Heart left ventricle (tissue), 16 donors: ENCODE results near the gene CCDC121. TPM values are rescaled to one million over a fixed set of nuclear protein-coding genes. Genes with fewer than 3 reads are reported as not detected.

Experiments
- ATAC-seq, 4 donors: fragments of 200-7000 bp; cut with Tn5 transposase; one replicate each; pipeline ENCODE4 v1.9.1; 2020 to 2022; ENCODE audit warnings: moderate library complexity in 4 of 4, mild to moderate bottlenecking in 3 of 4, moderate number of reproducible peaks in 1 of 4
- DNase-seq, 5 donors: peaks; one replicate each; pipeline ENCODE4 v3.0.0-alpha.2; 2020
- H3K27ac ChIP-seq, 12 donors: fragments of 200-600 bp; sonication (generic) in 4 of 12; one replicate each; pipeline versions ENCODE4 v1.5.0 to v1.8.0; 2016 to 2022; ENCODE audit warnings: mild to moderate bottlenecking in 2 of 12
- H3K27me3 ChIP-seq, 9 donors: fragments of 200-600 bp; sonication (generic) in 2 of 9; one replicate each; pipeline versions ENCODE4 v1.5.1 to v1.8.0; 2016 to 2022; ENCODE audit warnings: mild to moderate bottlenecking in 3 of 9
- H3K36me3 ChIP-seq, 9 donors: fragments of 200-600 bp; sonication (generic) in 2 of 9; one replicate each; pipeline versions ENCODE4 v1.5.0 to v1.8.0; 2018 to 2022; ENCODE audit warnings: mild to moderate bottlenecking in 2 of 9
- H3K4me1 ChIP-seq, 12 donors: fragments of 200-600 bp; sonication (generic) in 4 of 12; one replicate each; pipeline versions ENCODE4 v1.5.0 to v1.8.0; 2016 to 2022; ENCODE audit warnings: mild to moderate bottlenecking in 3 of 12
- H3K4me3 ChIP-seq, 12 donors: fragments of 200-600 bp; sonication (generic) in 4 of 12; one replicate each; pipeline versions ENCODE4 v1.5.0 to v1.8.0; 2017 to 2022; ENCODE audit warnings: mild to moderate bottlenecking in 9 of 12, moderate library complexity in 4 of 12
- H3K9me3 ChIP-seq, 12 donors: fragments of 200-600 bp; sonication (generic) in 4 of 12; one replicate each; pipeline versions ENCODE4 v1.5.0 to v1.8.0; 2016 to 2022; ENCODE audit warnings: mild to moderate bottlenecking in 1 of 12
- CTCF ChIP-seq, 12 donors: fragments of 200-600 bp; sonication (generic) in 4 of 12; IDR thresholded peaks; one replicate each; pipeline versions ENCODE4 v1.5.0 to v1.8.0; 2018 to 2022; ENCODE audit warnings: antibody characterized with exemption in 12 of 12, mild to moderate bottlenecking in 5 of 12
- POLR2A ChIP-seq, 2 donors: fragments of 450-650 bp; IDR thresholded peaks; one replicate each; pipeline ENCODE4 v1.6.1; 2017; ENCODE audit warnings: antibody characterized with exemption in 2 of 2, mild to moderate bottlenecking in 2 of 2, moderate library complexity in 2 of 2
- WGBS, 4 donors: extraction: QIAGEN DNeasy Blood & Tissue Kit in 2 of 4; methylation state at CpG; one replicate each; pipeline versions ENCODE4 v1.1.5 to v1.1.7; 2013 to 2018; 5-methylcytosine and 5-hydroxymethylcytosine counted together
- intact Hi-C, 10 donors: fragments of 100-400 bp; cut with DNase I; formaldehyde crosslinking; loops; one replicate each; pipeline versions ENCODE4 v1.11.1 to v1.14.2; 2022
- polyA plus RNA-seq, 2 donors: library from polyadenylated mRNA; stranded (reverse); fragments of 200-250 nt; gene quantifications; one replicate each; pipeline ENCODE4 v1.2.3, GENCODE V29; 2013
- total RNA-seq, 9 donors: library from RNA; depleted of rRNA in 2 of 9; stranded (reverse); fragments of >200 nt in 2 of 9; fragmentation: NEBNext Ultra II Directional in 3 of 9; extraction: Animal tissue kit (Norgen Biotek cat#: 25700) in 3 of 9; gene quantifications; one replicate each; pipeline versions ENCODE4 v1.1.0 to v1.2.4, GENCODE V29; 2016 to 2023
- donor health status: ischemic (EF 13 %, LVEDD 7.1; RV severe dilation, severe dysfunction).
- donor health status: healthy with polysubstance abuse.
- donor health status: DM: no; HTN: yes; CAD: no.
- donor health status: DM: no; HTN: no; CAD: no.
- donor health status: ischemic (EF 25% LVEDD 6.9; RV normal size, moderate dysfunction).
- donor health status: ischemic (EF 25% LVEDD 5.7; RV mildly dilated, moderate dysfunction).
- donor health status: healthy.
- donor health status: DM: yes; HTN: yes; CAD: no.
- donor health status: ischemic (EF 35%, LVEDD 5.7; RV mildly dilated, moderate dysfunction).
- donor health status: nonischemic (EF 11% LVEDD 7.7; RV severe dilation, severe dysfunction).
- donor health status: DM: yes; HTN: yes; CAD: no.
- donor health status: PGD.
- donor health status: ischemic (EF 29% LVEDD 5.4; RV normal size, mild dysfunction).
- donor health status: nonischemic (EF 23%, LVEDD 6.1; RV moderate dilation, normal function).

CCDC121 gene
- total and polyA plus RNA-seq, 11 donors = 2.5 to 7.7 (median 5.4) TPM

DNA sequence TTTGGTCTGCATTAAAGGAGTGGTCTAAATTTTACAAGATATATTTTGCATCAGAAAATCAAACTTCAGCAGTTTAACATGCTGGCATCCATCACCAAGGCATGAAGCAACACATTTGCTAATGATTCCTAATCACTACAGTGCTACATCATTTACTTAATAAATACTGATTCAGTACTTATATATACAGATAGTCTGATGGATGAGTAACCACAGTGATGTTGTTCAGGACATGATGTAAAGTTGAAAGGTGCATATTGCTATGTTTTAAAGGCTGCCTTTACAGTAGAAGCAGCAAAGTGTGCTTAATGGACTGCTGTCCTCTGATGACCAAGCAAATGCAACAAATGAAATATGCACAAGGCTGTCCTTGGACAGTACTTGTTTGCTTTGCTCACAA lies 23.5 kb upstream of the CCDC121 start:
- Histone ChIP-seq H3K9me3 (no peaks in the 10 kb centered on the region), H3K27ac (no peak overlapping the region), H3K4me1 (no peaks in the 10 kb centered on the region), H3K4me3 (no peak overlapping the region), H3K27me3 (no peaks in the 10 kb centered on the region), H3K36me3 (peaks cover 0 to 100% (median 99%) of the 10 kb centered on the region in 9 donors)
- intact Hi-C loops = loop anchor here in 1 of 10 donors (10.0 kb wide), 1 partner anchor 178 kb away; no protein-coding TSS in a partner anchor
- no peak for TF ChIP-seq CTCF (IDR thresholded peaks at IDR 0.05)
- no peak for TF ChIP-seq POLR2A (IDR thresholded peaks at IDR 0.05)
- ATAC-seq (no peak), DNase-seq (no peak)

DNA sequence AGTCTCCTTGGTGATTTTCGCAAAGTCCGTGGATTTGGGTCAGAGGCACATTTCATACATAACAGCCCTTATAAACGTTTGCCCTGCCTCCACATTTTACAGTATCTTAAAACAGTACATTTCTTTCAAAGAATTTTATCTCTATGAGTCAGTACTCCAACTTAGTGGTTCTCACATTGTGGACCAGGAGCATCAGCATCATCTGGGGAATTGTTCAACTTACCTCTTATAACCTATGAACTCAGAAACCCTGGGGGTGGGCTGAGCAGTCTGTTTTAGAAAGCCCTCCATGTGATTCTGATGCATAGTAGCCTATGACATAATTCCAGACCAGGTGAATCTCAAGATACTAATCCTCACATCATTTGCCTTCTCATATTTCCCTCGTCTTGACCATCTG lies 22.2 kb upstream of the CCDC121 start:
- no peak overlapping the region for H3K4me3 ChIP-seq
- ATAC-seq (no peak), DNase-seq (no peak)
- H3K27ac ChIP-seq = no peak overlapping the region
- no peaks in the 10 kb centered on the region for H3K9me3 ChIP-seq
- no peaks in the 10 kb centered on the region for H3K27me3 ChIP-seq
- 79 to 86% (median 83%) methylated on average over 4 of the region's 4 CpGs for WGBS, 4 donors
- TF ChIP-seq POLR2A (IDR thresholded peaks at IDR 0.05) = no peak
- no peak for TF ChIP-seq CTCF (IDR thresholded peaks at IDR 0.05)
- no peaks in the 10 kb centered on the region for H3K4me1 ChIP-seq
- intact Hi-C loops = loop anchor here in 1 of 10 donors (10.0 kb wide), 1 partner anchor 176 kb away; no protein-coding TSS in a partner anchor
- H3K36me3 ChIP-seq = peaks cover 0 to 100% (median 98%) of the 10 kb centered on the region in 9 donors

GRCh38 chr2:27647737-27648136 lies 18.9 kb upstream of the CCDC121 start:
- DNase-seq (no peak), ATAC-seq (no peak)
- WGBS, 4 donors = 83 to 92% (median 89%) methylated on average over 4 of the region's 4 CpGs
- intact Hi-C loops = no loop called here
- Histone ChIP-seq H3K27ac (no peak overlapping the region), H3K4me1 (no peaks in the 10 kb centered on the region), H3K36me3 (peaks cover 0 to 100% (median 94%) of the 10 kb centered on the region in 9 donors), H3K4me3 (no peak overlapping the region), H3K27me3 (no peaks in the 10 kb centered on the region), H3K9me3 (no peaks in the 10 kb centered on the region)
- TF ChIP-seq CTCF (IDR thresholded peaks at IDR 0.05) (no peak), POLR2A (IDR thresholded peaks at IDR 0.05) (no peak)

DNA sequence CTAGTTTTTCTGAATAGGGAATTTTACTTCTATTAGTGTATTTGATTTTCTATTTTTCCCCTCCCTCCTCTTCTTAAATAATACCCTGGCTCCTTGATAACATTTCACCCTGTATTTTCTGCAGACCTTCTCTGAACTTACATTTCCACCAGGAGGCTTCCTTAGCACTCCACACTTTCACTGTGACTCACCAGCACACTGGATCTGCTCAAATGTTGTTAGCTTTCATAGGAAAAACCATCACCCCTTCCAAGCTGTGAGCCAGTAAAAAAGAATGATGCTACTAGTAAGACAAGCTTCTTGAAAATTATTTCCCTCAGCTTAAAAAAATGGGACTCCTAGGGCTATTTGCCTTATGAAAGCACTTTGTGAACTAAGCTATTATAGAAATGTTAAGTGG lies 18.5 kb upstream of the CCDC121 start:
- Histone ChIP-seq H3K4me1 (no peaks in the 10 kb centered on the region), H3K36me3 (peaks cover 0 to 100% (median 93%) of the 10 kb centered on the region in 9 donors)

More for the DNA sequence above, 18.5 kb upstream of the CCDC121 start:
- ATAC-seq (no peak), DNase-seq (no peak)
- no peaks in the 10 kb centered on the region for H3K27me3 ChIP-seq
- no peak for TF ChIP-seq POLR2A (IDR thresholded peaks at IDR 0.05)
- TF ChIP-seq CTCF (IDR thresholded peaks at IDR 0.05) = no peak
- intact Hi-C loops = no loop called here
- no peak overlapping the region for H3K27ac ChIP-seq
- H3K9me3 ChIP-seq = no peaks in the 10 kb centered on the region
- H3K4me3 ChIP-seq = no peak overlapping the region
